HCT116 (cell line): Measurements from ENCODE around the gene ZSCAN9. TPM values are rescaled to one million over a fixed set of nuclear protein-coding genes. Genes with fewer than 3 reads are reported as not detected.
A peak's percentile ranks its signal among the peaks of the same experiment; 100 is the strongest.

Source experiments
- ATAC-seq: fragments of 200-7000 bp; cut with Tn5 transposase; 2 replicates; pipeline ENCODE4 v1.9.1; 2020; ENCODE audit warnings: mild to moderate bottlenecking, moderate library complexity
- BruUV-seq: library from RNA; stranded (reverse); fragments of 400-500 nt; replicated peaks from 2 replicates; lab custom pipeline; 2021; lab: Mats Ljungman, UMichigan
- CTCF ChIA-PET: fragments of 300-600 bp; sonication (Branson Sonifier 250); formaldehyde crosslinking; loops from one replicate; lab custom pipeline; 2021; ENCODE audit warnings: antibody characterized with exemption; lab: Charles Lee
- POLR2A ChIA-PET: fragments of 300-600, 350-600 bp; sonication (Branson Sonifier 250); formaldehyde crosslinking; loops from one replicate; lab custom pipeline; 2021; ENCODE audit warnings: antibody characterized with exemption; lab: Charles Lee
- RAD21 ChIA-PET, 2 experiments: fragments of 300-600 bp; sonication (Branson Sonifier 250); formaldehyde crosslinking; loops; one replicate each; lab custom pipeline; 2023; ENCODE audit warnings: low total read pairs in 2 of 2; ENCODE audit not compliant: uncharacterized antibody in 2 of 2, unreplicated experiment in 2 of 2, low non-redundant PET in 1 of 2; lab: Charles Lee
- DNase-seq: peaks from one replicate; pipeline ENCODE4 v3.0.0-alpha.2; 2010; ENCODE audit warnings: low read depth, low spot score
- H2AFZ ChIP-seq: fragments of 200-600 bp; shearing (Covaris generic), sonication (generic); 2 replicates; pipeline ENCODE4 v1.6.1; 2017; ENCODE audit warnings: low read depth, mixed run types, mixed read lengths, antibody characterized with exemption, low read length; ENCODE audit not compliant: poor library complexity, severe bottlenecking
- H3K27ac ChIP-seq: 2 replicates; pipeline ENCODE4 v1.5.1; 2012; ENCODE audit warnings: low read depth, low read length
- H3K27me3 ChIP-seq: fragments of 200-600 bp; sonication (generic); 2 replicates; pipeline ENCODE4 v1.6.1; 2016; ENCODE audit warnings: mixed run types, low read length, mixed read lengths; ENCODE audit not compliant: insufficient read depth
- H3K36me3 ChIP-seq, 2 experiments: fragments of 200-500 bp in 1 of 2; fragments of 200-600 bp in 1 of 2; sonication (Bioruptor generic) in 1 of 2; sonication (generic) in 1 of 2; 2 replicates each; pipeline versions ENCODE4 v1.5.1 to v1.6.1; 2014 to 2016; ENCODE audit warnings: low read length in 2 of 2, inconsistent platforms in 1 of 2, mixed read lengths in 1 of 2, mixed run types in 1 of 2; ENCODE audit not compliant: insufficient read depth in 2 of 2, control insufficient read depth in 1 of 2
- H3K4me1 ChIP-seq, 2 experiments: fragments of 200-600 bp in 1 of 2; sonication (generic) in 1 of 2; 2 replicates each; pipeline versions ENCODE4 v1.5.1 to v1.6.1; 2012 to 2017; ENCODE audit warnings: low read length in 2 of 2, inconsistent platforms in 1 of 2, mild to moderate bottlenecking in 1 of 2, mixed read lengths in 1 of 2, mixed run types in 1 of 2, moderate library complexity in 1 of 2; ENCODE audit not compliant: insufficient read depth in 2 of 2, control insufficient read depth in 1 of 2
- H3K4me2 ChIP-seq: fragments of 200-600 bp; sonication (generic); 2 replicates; pipeline ENCODE4 v1.6.1; 2017; ENCODE audit warnings: mixed run types, low read length, mixed read lengths
- H3K4me3 ChIP-seq, 2 experiments: fragments of 200-600 bp in 1 of 2; sonication (generic) in 1 of 2; replicated peaks in 1 of 2; 2 replicates each; pipeline ENCODE4 v1.5.1; 2011 to 2016; ENCODE audit warnings: low read length in 2 of 2, control low read depth in 1 of 2, low read depth in 1 of 2, mild to moderate bottlenecking in 1 of 2, mixed read lengths in 1 of 2, mixed run types in 1 of 2
- H3K79me2 ChIP-seq: fragments of 200-600 bp; sonication (generic); 2 replicates; pipeline ENCODE4 v1.6.1; 2017; ENCODE audit warnings: mild to moderate bottlenecking, mixed run types, low read length, moderate library complexity, mixed read lengths; ENCODE audit not compliant: insufficient read depth
- H3K9ac ChIP-seq: fragments of 200-600 bp; sonication (generic); 2 replicates; pipeline ENCODE4 v1.6.1; 2016; ENCODE audit warnings: low read length, mixed read lengths
- H3K9me2 ChIP-seq: fragments of 200-600 bp; sonication (generic), shearing (Covaris generic); 2 replicates; pipeline ENCODE4 v1.6.1; 2017; ENCODE audit warnings: mixed run types, mild to moderate bottlenecking, moderate library complexity; ENCODE audit not compliant: insufficient read depth
- H3K9me3 ChIP-seq, 2 experiments: fragments of 200-500 bp in 1 of 2; fragments of 200-600 bp in 1 of 2; sonication (Bioruptor generic) in 1 of 2; sonication (generic) in 1 of 2; 2 replicates each; pipeline ENCODE4 v1.6.1; 2014 to 2017; ENCODE audit warnings: low read length in 2 of 2, mixed read lengths in 2 of 2, inconsistent platforms in 1 of 2, low read depth in 1 of 2, mild to moderate bottlenecking in 1 of 2, mixed run types in 1 of 2, moderate library complexity in 1 of 2; ENCODE audit not compliant: control insufficient read depth in 1 of 2, insufficient read depth in 1 of 2
- H4K20me1 ChIP-seq: fragments of 200-600 bp; sonication (generic), shearing (Covaris generic); 2 replicates; pipeline ENCODE4 v1.6.1; 2017; ENCODE audit warnings: mixed run types, mild to moderate bottlenecking, moderate library complexity; ENCODE audit not compliant: insufficient read depth
- ATF3 ChIP-seq: IDR thresholded peaks from 2 replicates; pipeline ENCODE4 v1.6.1; 2012
- CBX3 ChIP-seq: IDR thresholded peaks from 2 replicates; pipeline ENCODE4 v1.6.1; 2012; ENCODE audit warnings: low read depth
- CEBPB ChIP-seq: IDR thresholded peaks from 2 replicates; pipeline ENCODE4 v1.6.1; 2012; ENCODE audit warnings: low read depth
- EGR1 ChIP-seq: IDR thresholded peaks from 2 replicates; pipeline ENCODE4 v1.6.1; 2012; ENCODE audit warnings: low read depth
- FOSL1 ChIP-seq: IDR thresholded peaks from 2 replicates; pipeline ENCODE4 v1.6.1; 2012; ENCODE audit warnings: low read depth
- JUND ChIP-seq: IDR thresholded peaks from 2 replicates; pipeline ENCODE4 v1.6.1; 2012
- RAD21 ChIP-seq: IDR thresholded peaks from 2 replicates; pipeline ENCODE4 v1.6.1; 2012; ENCODE audit warnings: low read depth, mild to moderate bottlenecking
- REST ChIP-seq: IDR thresholded peaks from 2 replicates; pipeline ENCODE4 v1.6.1; 2012; ENCODE audit warnings: low read depth
- ZFX ChIP-seq: fragments of 450-650 bp; IDR thresholded peaks from 2 replicates; pipeline ENCODE4 v1.6.1; 2017
- intact Hi-C: fragments of 100-400 bp; cut with micrococcal nuclease; formaldehyde crosslinking; loops from 2 replicates; pipeline ENCODE4 v1.10.0; 2022
- total RNA-seq: library from RNA; stranded (reverse); gene quantifications from one replicate; pipeline ENCODE4 v1.2.1, GENCODE V29; 2021; ENCODE audit not compliant: unreplicated experiment
- TF ChIP-seq, protein P1 (sequence below): IDR thresholded peaks from 2 replicates; pipeline ENCODE4 v1.6.1; 2012

Gene ZSCAN9
- total RNA-seq, 1 experiment from 2014 or later = 10.8 TPM

GRCh38 chr6:28250747-28251146 lies 25.7 kb downstream of the ZSCAN9 start:
- Histone ChIP-seq H3K36me3 (peaks cover 6 to 8% of the 10 kb centered on the region in 2 experiments; a peak in 2 of 4 replicates), H3K4me3 (peak overlapping the region; percentile 97 to 98), H3K9me2 (no peaks in the 10 kb centered on the region), H2AFZ (no peak overlapping the region), H3K9ac (peak overlapping the region; percentile 81; the same call in 1 of the 2 replicates), H3K4me1 (peaks cover 7 to 15% of the 10 kb centered on the region in 2 experiments; a peak in 3 of 4 replicates), H3K27me3 (no peaks in the 10 kb centered on the region), H3K4me2 (peak overlapping the region; percentile 86), H3K79me2 (peaks cover 12% of the 10 kb centered on the region), H3K9me3 (no peaks in the 10 kb centered on the region), H4K20me1 (no peaks in the 10 kb centered on the region), H3K27ac (no peak overlapping the region)
- ChIA-PET CTCF (no interaction called here), POLR2A (no interaction called here), RAD21 (no interaction called here)
- BruUV-seq = no TSS peak
- TF ChIP-seq JUND = no peak
- no peak for TF ChIP-seq FOSL1
- TF ChIP-seq REST = no peak
- TF ChIP-seq ZFX = no peak
- TF ChIP-seq CBX3 = no peak
- ATAC-seq (no peak), DNase-seq (no peak)
- intact Hi-C loops = no loop called here

GRCh38 chr6:28251661-28252008 lies 26.6 kb downstream of the ZSCAN9 start:
- POLR2A ChIA-PET = interaction anchor here (1.2 to 2.5 kb wide), 3 partner anchors 13 to 110 kb away, joined by 11 to 13 read pairs (median 12); partner anchors contain the start of genes ZKSCAN8 and ZSCAN26
- peak overlapping the region; percentile 44 for H3K27ac ChIP-seq
- BruUV-seq = TSS peak; percentile 59

More at GRCh38 chr6:28251661-28252008, 26.6 kb downstream of the ZSCAN9 start:
- RAD21 ChIA-PET = interaction anchor here (1.0 to 1.3 kb wide), 4 partner anchors 15 to 132 kb away, joined by 3 to 5 read pairs (median 4); partner anchors contain the start of gene ZSCAN26 (in 1 of the 2)
- Histone ChIP-seq H3K9me2 (no peaks in the 10 kb centered on the region), H3K4me3 (peak overlapping the region; percentile 97 to 98), H2AFZ (peak overlapping the region; percentile 85), H3K79me2 (peaks cover 12% of the 10 kb centered on the region), H3K27me3 (no peaks in the 10 kb centered on the region), H3K36me3 (peaks cover 0 to 4% of the 10 kb centered on the region in 2 experiments; a peak in 1 of 4 replicates), H3K4me1 (peaks cover 7 to 15% of the 10 kb centered on the region in 2 experiments; a peak in 3 of 4 replicates), H3K4me2 (peak overlapping the region; percentile 86), H3K9ac (peak overlapping the region; percentile 81), H4K20me1 (no peaks in the 10 kb centered on the region), H3K9me3 (no peaks in the 10 kb centered on the region)
- DNase-seq = no peak
- ATAC-seq = peak; percentile 48
- CTCF ChIA-PET = interaction anchor here (1.6 kb wide), 1 partner anchor 104 kb away, joined by 9 read pairs; no protein-coding TSS in a partner anchor
- no peak for TF ChIP-seq RAD21
- TF ChIP-seq, protein P1, sequence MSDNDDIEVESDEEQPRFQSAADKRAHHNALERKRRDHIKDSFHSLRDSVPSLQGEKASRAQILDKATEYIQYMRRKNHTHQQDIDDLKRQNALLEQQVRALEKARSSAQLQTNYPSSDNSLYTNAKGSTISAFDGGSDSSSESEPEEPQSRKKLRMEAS = no peak
- TF ChIP-seq CEBPB = no peak
- TF ChIP-seq REST = no peak
- no peak for TF ChIP-seq ATF3
- TF ChIP-seq EGR1 = no peak
- intact Hi-C loops = loop anchor here (1.0 kb wide), 3 partner anchors 16 to 115 kb away; partner anchors contain the start of gene ZSCAN26
